HG02840 (cell line): ENCODE results near the gene FKRP.

ENCODE experiments used
- ATAC-seq: cut with Tn5 transposase; IDR thresholded peaks from one replicate; pipeline ENCODE4 v1.9.1; 2021; ENCODE audit warnings: mild to moderate bottlenecking, moderate library complexity, moderate number of reproducible peaks; ENCODE audit not compliant: unreplicated experiment, low FRiP score

Gene FKRP

DNA sequence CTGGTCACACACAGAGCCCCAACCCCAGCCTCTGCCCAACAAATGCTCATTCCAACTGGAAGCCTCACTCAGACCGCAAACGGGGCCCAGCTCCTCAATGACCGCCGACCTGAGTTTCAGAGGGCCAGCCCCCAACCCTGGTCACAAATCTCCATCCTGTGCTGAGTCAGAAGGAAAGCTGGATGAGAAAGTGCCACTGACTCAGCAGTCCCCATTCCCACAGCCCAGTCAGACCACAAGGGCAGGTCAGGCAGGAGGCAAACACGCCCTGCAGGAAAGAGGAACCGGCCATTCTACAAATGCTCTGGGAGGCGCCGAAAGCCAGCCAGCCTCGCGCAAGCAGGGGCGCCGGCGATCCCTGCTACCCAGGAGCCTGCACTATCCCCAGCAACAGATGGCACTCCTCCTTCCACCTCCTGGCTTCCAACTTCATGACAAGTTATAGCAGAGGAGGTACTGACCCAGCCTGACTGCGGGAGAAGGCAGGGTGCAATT is 14.8 kb upstream of the FKRP start:
- no peak for ATAC-seq

DNA sequence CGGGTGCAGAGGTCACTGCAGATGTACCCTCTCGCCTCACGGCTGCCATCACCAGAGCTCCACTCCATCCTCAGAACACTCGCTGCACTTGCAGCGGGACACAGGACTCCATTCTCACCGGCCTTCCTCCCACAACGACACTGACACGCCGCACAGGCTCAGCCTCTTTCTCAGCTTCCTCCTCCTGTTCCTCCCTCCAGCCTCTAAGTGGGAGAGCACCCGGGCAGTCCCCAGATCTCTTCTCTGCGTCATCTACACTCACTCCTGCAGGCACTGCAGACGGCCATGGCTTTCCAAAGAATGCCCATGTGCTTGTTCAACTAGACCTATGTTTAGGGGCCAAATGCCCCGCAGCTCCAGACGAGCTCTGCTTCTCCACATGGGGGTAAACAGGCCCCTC is 14.3 kb upstream of the FKRP start:
- no peak for ATAC-seq

DNA sequence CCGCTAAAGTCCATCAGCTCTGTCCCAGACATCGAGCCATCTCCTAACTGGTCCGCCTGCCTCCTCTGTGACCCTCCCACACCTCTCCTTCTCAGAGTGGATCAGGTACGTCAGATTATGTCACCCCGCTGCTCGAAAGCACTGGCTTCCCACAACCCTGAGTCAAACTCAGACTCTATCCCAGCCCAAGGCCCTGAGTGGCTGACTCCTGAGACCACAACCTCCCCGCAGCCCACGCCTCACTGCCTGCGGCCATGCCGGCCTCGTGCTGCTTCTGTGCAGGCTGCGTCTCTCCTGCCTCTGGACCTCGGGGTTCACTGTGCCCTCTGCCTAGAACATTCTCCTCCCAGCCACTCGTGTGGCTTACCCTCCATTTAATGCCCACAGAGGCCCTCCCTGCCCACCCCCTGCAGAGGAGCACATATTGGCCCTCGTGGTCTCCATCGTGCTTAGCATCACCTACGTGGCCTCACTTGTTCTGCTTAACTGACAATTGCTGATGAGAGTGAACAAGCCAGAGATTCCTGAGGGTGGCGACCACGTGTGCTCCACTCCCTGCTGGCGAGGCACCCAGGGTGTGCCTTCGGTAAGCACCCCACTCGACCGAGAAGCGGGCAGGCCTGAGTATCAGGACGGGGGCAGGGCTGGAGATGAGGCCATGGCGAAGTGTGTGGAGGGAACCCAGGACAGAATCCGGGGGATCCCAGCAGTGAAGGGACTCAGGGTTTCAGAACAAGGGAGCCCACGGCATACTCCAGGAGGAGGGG is 13.5 kb upstream of the FKRP start:
- ATAC-seq: no peak

- ATAC-seq: no peak
These were observed 12.7 kb upstream of the FKRP start for GRCh38 chr19:46732966-46733689.

DNA sequence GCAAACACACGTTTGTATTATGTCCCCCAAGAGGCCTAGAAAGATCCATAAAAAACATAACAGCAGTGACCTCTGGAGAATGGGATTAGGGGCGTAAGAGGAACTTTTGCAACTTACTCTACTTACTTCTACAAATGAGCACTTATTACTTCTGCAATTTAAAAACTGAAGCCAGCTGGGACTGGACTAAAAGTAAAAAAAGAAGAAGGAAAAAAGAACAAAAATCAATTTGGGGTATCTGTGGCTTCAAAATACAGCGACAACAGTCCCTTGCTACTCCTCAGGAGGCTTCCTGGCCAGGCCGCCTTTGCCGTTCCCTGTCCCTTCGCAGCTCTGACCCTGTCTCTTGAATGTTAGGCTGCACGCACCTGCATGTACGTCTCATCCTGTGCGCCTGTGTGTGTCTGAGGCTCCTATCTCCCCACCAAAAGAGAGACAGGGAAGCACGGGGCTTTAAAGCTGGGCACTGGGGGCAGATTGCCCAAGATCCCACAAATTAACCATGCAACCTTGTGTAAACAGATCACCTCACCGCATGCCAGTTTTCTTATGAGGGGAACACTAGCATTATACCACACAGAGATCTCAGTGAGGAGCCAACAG is 12.1 kb upstream of the FKRP start:
- no peak for ATAC-seq

DNA sequence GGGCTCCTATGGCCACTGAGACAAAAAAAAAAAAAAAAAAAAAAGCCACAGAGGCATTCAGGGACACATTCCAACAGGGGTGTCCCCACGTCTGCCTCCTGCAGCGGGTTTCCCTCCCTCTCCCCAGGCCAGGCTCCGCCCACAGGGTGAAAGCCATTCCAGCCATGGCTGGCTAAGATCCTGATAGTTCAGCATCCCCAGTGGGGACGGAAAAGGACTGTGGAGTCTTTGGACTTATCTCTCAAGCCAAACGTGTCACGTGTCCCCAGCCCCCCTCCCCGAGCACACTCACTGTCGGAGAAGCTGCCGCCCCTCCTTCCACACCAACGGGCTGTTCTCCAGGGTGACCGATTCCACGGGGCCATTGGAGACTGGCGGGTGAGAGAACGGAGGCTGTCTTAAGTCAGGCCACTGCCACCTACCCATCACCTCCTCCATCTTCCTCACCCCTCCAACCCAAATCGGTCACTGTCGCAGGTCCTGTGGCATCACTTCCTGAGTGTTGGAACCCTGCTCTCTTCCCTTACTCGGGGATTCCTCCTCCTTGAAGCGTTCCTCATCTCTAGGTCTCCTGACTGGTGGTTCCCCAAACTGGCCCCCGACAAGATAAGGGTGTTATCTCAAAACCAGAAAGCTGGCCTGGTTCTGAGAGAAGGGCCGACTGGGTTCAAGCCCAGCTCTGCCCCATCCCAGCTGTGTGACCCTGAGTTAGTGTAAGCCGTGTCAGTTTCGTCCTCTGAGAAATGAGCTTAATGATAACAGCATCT is 9.1 kb upstream of the FKRP start:
- no peak for ATAC-seq

GRCh38 chr19:46737298-46737654 is 8.6 kb upstream of the FKRP start:
- ATAC-seq: no peak

DNA sequence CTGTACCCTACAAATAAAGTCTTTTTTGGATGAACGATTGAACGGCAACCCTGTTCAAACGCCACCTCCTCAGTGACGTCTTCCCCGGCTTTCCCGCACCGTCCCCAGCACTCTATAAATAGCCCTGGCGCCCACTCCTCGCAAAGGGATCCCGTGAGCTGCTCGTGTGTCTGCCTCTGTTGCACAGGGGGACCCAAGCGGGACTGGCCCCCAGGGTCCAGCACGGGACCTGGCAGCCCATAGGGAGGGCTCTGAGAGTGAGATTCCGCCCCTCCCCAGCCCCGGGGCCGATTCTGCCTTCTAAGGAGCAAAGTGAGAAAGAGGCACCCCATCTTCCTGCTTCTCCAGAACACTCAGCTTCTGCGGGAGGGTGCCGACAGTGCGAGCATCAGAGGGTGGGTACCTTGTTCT is 8.1 kb upstream of the FKRP start:
- no peak for ATAC-seq

DNA sequence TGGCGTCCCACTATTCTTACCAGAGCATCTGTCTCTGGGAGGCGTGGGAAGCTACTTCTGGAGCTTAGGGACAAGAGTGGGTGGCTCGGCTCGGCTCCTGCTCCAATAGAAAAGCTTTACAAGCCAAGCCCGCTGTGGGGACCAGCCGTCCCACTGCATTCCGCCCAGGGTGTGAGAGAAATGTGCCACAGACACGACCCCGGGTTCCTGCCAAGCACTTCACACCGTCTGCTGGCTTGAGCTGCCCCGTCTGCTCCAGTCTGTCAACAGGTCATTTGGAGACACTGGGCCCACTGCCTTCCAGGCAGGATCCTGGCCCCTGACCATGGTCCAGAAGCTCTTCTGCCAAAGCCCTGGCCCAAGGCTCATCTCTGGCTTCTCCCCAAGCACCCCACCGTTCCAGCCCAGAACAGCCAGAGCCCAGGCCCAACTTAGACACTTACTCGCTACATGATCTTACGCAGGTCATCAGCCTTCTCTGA is 6.5 kb upstream of the FKRP start:
- no peak for ATAC-seq

GRCh38 chr19:46741447-46741846 is 4.4 kb upstream of the FKRP start:
- ATAC-seq: no peak

GRCh38 chr19:46742926-46743480 is 2.9 kb upstream of the FKRP start:
- no peak for ATAC-seq

DNA sequence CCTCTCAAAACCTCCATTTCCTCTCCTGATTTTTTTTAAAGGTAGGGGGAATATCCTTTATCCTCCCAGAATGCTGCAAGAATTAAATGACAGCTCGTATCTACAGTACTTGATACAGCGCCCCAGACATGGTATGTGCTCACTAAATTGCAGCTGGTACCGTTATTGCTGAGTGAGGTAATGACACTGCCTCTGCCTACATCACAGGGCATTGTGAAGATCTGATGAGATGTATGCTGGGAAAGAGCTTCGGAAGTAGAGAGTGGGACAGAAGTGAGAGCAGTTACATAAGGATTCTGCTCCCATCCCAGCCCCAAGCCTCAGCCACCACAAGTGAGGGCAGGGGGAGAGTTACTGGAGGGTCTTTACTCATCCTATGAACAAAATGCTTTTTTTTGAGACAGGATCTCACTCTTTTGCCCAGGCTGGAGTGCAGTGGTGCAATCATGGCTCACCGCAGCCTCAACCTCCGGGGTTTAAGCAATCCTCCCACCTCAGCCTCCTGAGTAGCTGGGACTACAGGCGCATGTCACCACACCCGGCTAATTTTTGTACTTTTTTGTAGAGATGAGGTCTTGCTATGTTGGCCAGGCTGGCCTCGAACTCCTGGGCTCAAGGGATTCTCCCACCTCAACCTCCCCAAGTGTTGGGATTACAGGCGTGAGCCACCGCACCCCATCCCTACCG is 1.7 kb upstream of the FKRP start:
- ATAC-seq: no peak

- ATAC-seq: no peak
These were observed 827 bp upstream of the FKRP start for GRCh38 chr19:46745030-46745429.

- ATAC-seq: no peak
These were observed 612 bp downstream of the FKRP start, which contains the start of gene STRN4 for GRCh38 chr19:46746281-46747057. TSS of gene STRN4 (minus strand) at chr19:46746450. CDS start at chr19:46746430, 20 bp downstream.

DNA sequence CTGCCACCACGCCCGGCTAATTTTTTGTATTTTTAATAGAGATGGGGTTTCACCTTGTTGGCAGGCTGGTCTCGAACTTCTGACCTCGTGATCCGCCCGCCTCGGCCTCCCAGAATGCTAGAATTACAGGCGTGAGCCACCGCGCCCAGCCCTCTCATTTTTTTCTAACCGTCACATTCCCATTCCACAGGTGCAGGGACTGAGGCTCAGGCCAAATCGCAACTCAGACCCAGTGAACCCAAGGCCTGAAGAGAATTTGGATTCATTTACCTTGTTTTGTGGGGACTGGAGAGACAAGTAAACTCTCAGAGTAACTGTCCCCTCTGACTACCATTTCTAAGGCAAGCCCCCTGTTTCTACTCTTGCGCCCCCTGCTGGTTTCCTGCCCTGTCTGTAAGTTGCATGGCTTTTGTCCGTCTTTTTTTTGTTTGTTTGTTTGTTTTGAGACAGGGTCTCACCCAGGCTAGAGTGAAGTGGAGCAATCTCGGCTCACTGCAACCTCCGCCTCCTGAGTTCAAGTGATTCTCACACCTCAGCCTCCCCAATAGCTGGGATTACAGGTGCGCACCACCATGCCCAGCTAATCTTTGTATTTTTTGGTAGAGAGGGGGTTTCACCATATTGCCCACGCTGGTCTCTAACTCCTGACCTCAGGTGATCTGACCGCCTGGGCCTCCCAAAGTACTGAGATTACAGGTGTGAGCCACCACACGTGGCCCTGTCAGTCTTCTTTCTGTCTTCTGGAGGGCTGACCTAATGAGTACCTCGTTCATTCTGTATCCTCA is 2.7 kb downstream of the FKRP start:
- ATAC-seq: no peak

DNA sequence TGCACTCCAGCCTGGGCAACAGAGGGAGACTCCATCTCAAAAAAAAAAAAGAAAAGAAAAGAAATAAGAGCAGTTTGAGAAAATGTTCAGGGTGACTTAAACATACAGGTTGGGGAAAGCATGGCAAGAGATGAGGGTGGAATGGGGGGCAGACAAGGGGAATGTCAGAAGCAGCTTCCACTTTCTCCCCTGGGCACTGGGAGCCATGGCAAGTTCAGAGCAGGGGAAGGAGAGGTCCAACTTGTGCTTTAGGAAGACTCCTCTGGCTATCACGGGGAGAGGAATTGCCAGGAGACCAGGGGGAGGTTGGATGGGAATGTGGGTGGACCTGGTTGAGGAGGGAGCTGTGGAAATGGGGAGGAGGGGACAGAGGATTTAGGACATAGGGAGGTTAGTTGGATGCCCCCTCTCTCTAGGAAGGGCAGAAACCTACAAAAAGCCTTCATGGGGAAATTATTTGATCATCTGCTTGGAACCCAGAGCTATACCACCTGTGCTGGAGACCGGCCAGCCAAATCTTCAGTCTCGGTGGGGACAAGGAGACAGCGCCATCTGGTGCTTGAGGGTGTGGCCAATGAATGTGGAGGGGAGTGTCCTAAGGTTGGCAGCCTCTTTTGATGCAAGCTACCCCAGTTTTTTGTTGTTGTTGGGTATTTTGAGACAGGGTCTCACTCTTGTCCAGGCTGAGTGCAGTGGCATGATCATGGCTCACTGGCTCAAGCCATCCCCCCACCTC is 7.7 kb downstream of the FKRP start:
- ATAC-seq: no peak

DNA sequence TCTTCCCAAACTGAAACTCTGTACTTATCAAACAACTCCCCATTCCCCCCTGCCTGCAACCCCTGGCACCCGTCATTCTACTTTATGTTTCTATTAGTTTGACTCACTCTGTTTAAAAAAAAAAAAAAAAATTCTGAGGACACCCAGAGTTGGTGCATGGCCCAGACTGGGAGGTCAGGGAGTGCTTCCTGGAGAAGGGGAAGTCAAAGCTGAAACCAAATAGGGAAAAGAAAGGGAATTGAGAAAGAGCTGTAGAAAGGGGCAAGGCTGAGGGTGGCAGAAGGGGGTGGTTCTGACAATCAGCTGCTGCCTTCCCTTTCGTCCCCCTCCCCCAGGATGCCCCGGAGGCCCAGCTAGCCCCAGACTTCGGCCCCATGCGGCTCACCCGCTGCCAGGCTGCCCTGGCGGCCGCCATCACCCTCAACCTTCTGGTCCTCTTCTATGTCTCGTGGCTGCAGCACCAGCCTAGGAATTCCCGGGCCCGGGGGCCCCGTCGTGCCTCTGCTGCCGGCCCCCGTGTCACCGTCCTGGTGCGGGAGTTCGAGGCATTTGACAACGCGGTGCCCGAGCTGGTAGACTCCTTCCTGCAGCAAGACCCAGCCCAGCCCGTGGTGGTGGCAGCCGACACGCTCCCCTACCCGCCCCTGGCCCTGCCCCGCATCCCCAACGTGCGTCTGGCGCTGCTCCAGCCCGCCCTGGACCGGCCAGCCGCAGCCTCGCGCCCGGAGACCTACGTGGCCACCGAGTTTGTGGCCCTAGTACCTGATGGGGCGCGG is 9.4 kb downstream of the FKRP start:
- ATAC-seq: no peak
